Spleen (tissue), 11 donors: Measurements from ENCODE around the gene GALNT5. TPM values are rescaled to one million over a fixed set of nuclear protein-coding genes. Genes with fewer than 3 reads are reported as not detected.

ENCODE experiments used
- DNase-seq: peaks from one replicate; pipeline ENCODE4 v3.0.0-alpha.2; 2020
- H3K27ac ChIP-seq, 8 donors: fragments of 200-600 bp; sonication (generic) in 7 of 8; 1 replicate in 4 of 8; 2 replicates in 4 of 8; pipeline versions ENCODE4 v1.5.0 to v1.8.0; 2016 to 2021; ENCODE audit warnings: inconsistent platforms in 4 of 8, mild to moderate bottlenecking in 4 of 8, moderate library complexity in 1 of 8
- H3K27me3 ChIP-seq, 7 donors: fragments of 200-600 bp; sonication (generic) in 6 of 7; replicated peaks in 1 of 7; 1 replicate in 4 of 7; 2 replicates in 3 of 7; pipeline versions ENCODE4 v1.5.0 to v1.8.0; 2016 to 2021; ENCODE audit warnings: inconsistent platforms in 3 of 7, mild to moderate bottlenecking in 1 of 7
- H3K36me3 ChIP-seq, 6 donors: fragments of 200-600 bp; sonication (generic) in 5 of 6; 1 replicate in 4 of 6; 2 replicates in 2 of 6; pipeline versions ENCODE4 v1.5.0 to v1.8.0; 2016 to 2021; ENCODE audit warnings: inconsistent platforms in 2 of 6
- H3K4me1 ChIP-seq, 6 donors: fragments of 200-600 bp; sonication (generic) in 5 of 6; 1 replicate in 3 of 6; 2 replicates in 3 of 6; pipeline versions ENCODE4 v1.5.0 to v1.8.0; 2016 to 2021; ENCODE audit warnings: inconsistent platforms in 3 of 6
- H3K4me3 ChIP-seq, 8 donors: fragments of 200-600 bp; sonication (generic) in 7 of 8; 1 replicate in 4 of 8; 2 replicates in 4 of 8; pipeline versions ENCODE4 v1.5.0 to v1.8.0; 2016 to 2021; ENCODE audit warnings: inconsistent platforms in 4 of 8, mild to moderate bottlenecking in 4 of 8, moderate library complexity in 2 of 8
- H3K9me3 ChIP-seq, 8 donors: fragments of 200-600 bp; sonication (generic) in 7 of 8; 1 replicate in 4 of 8; 2 replicates in 4 of 8; pipeline versions ENCODE4 v1.5.0 to v1.8.0; 2016 to 2021; ENCODE audit warnings: inconsistent platforms in 4 of 8
- CTCF ChIP-seq, 11 experiments: fragments of 200-600 bp in 7 of 11; fragments of 450-650 bp in 4 of 11; sonication (generic) in 4 of 11; IDR thresholded peaks in 8 of 11; conservative IDR thresholded peaks in 3 of 11; 1 replicate in 7 of 11; 2 replicates in 4 of 11; pipeline versions ENCODE4 v1.4.0 to v1.8.0; 2016 to 2021; ENCODE audit warnings: antibody characterized with exemption in 11 of 11, inconsistent platforms in 4 of 11, mild to moderate bottlenecking in 1 of 11
- POLR2A ChIP-seq, 3 donors: fragments of 450-650 bp; IDR thresholded peaks; one replicate each; pipeline ENCODE4 v1.5.1; 2017; ENCODE audit warnings: antibody characterized with exemption in 3 of 3, mild to moderate bottlenecking in 1 of 3
- POLR2AphosphoS5 ChIP-seq, 3 donors: sonication (generic); formaldehyde crosslinking; IDR thresholded peaks; one replicate each; pipeline ENCODE4 v1.5.1; 2017; ENCODE audit warnings: antibody characterized with exemption in 3 of 3
- WGBS, 5 donors: extraction: QIAGEN DNeasy Blood & Tissue Kit in 3 of 5; methylation state at CpG; one replicate each; pipeline versions ENCODE4 v1.1.5 to v1.1.7; 2013 to 2018; 5-methylcytosine and 5-hydroxymethylcytosine counted together
- intact Hi-C: fragments of 100-400 bp; cut with DNase I; formaldehyde crosslinking; loops from one replicate; pipeline ENCODE4 v1.15.0; 2023; ENCODE audit warnings: low total_unique reads
- polyA plus RNA-seq, 3 donors: library from polyadenylated mRNA; stranded (reverse); fragments of 200-250 nt; gene quantifications; one replicate each; pipeline ENCODE4 v1.2.1, GENCODE V29; 2013
- total RNA-seq, 7 donors: library from RNA; depleted of rRNA in 3 of 7; stranded (reverse); fragments of >200 nt in 3 of 7; fragmentation: NEBNext Ultra II Directional in 4 of 7; extraction: Animal tissue kit (Norgen Biotek cat#: 25700) in 4 of 7; gene quantifications; one replicate each; pipeline versions ENCODE4 v1.1.0 to v1.2.1, GENCODE V29; 2016 to 2021
- donor health status: healthy with polysubstance abuse.
- donor health status: DM: no; HTN: no; CAD: no; lungs with moderate emphysema.
- donor health status: DM: no; HTN: no; CAD: no.
- donor health status: Bipolar disorder and iron deficiency.
- donor health status: healthy.
- donor health status: DM: no; HTN: no; CAD: no.
- donor health status: DM: yes; HTN: yes; CAD: no.

The GALNT5 gene
- total and polyA plus RNA-seq, 10 donors = 0.03 to 0.70 (median 0.11) TPM; not detected in 5

- Histone ChIP-seq H3K4me1 (peaks cover 0 to 10% (median 4%) of the 10 kb centered on the region in 6 donors), H3K9me3 (no peaks in the 10 kb centered on the region), H3K27me3 (no peaks in the 10 kb centered on the region), H3K4me3 (no peak overlapping the region), H3K27ac (no peak overlapping the region), H3K36me3 (no peaks in the 10 kb centered on the region)
- DNase-seq = no peak
- intact Hi-C loops = no loop called here
- TF ChIP-seq POLR2A (IDR thresholded peaks at IDR 0.05) (no peak), CTCF (IDR thresholded peaks at IDR 0.05 in 8 of 11, conservative IDR thresholded peaks at IDR 0.05 in 3 of 11) (no peak), POLR2AphosphoS5 (IDR thresholded peaks at IDR 0.05) (no peak)
- WGBS, 5 donors = 95 to 98% (median 95%) methylated on average over 2 of the region's 2 CpGs
Measured at GRCh38 chr2:157259960-157260359, 2.5 kb downstream of the GALNT5 start.

DNA sequence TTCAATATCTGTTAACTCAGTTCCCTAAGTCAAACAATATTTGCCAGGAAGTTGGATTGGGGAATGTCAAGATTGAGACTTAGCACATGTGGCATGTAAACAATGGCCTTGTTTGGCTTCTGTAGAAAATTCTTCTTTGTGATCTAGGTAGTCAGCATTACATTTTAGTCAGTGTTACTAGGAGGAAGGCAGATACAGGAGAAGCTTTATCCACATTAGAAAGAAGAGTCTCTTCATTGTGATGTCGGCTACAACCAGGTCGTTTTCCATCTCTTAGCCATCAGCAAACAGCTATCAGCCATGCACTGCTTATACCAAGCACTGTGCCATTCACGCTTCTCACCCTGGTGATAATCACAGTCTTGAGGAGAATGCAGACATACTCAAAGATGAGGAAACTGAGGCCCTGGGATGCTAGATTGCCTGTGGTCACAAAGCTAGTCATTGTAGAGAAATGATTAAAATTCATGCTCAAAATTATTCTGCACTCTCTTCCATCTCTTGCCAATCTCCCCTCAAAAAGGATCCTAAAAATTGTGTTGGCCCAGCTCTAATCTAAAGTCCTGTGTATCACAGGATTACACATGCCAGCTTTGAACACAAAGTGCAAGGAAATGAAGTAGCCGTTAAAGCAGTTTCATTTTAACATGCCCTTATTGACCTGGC lies 3.2 kb downstream of the GALNT5 start:
- no peak overlapping the region for H3K27ac ChIP-seq
- no peaks in the 10 kb centered on the region for H3K9me3 ChIP-seq
- H3K36me3 ChIP-seq = no peaks in the 10 kb centered on the region
- no peak overlapping the region for H3K4me3 ChIP-seq
- no peak for DNase-seq
- H3K27me3 ChIP-seq = no peaks in the 10 kb centered on the region
- peaks cover 0 to 10% (median 4%) of the 10 kb centered on the region in 6 donors for H3K4me1 ChIP-seq
- WGBS, 5 donors = 69 to 77% (median 71%) methylated on average over 4 of the region's 4 CpGs
- no peak for TF ChIP-seq POLR2AphosphoS5 (IDR thresholded peaks at IDR 0.05)
- TF ChIP-seq POLR2A (IDR thresholded peaks at IDR 0.05) = no peak
- no peak for TF ChIP-seq CTCF (IDR thresholded peaks at IDR 0.05 in 8 of 11, conservative IDR thresholded peaks at IDR 0.05 in 3 of 11)
- intact Hi-C loops = no loop called here

DNA sequence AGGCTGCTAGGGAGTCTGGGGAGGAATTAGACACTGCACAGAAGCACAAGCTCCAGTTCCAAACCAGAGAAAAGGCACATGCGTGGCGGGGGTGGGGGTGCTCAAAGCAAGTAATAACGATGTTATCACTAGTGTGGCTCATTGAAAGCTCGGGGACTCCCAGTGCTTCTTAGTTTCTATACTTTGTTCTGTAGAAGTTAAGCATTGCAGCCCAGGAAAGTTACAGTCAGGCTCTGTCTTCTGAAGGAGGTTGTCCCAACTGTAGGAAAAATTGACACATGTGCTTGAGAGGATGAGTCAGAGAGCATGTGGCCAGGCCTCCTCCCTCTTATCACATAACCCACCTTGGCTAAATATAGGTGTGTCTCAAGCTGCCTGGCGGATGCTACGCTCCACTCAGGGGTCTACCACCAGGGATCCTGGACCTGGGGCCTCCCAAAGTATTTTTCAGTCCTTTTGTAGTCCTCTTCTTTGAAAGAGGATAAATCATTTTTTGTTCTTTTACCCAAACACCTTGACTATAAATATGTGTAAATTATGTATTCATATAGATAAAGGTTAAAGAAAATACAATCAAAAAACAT lies 3.8 kb downstream of the GALNT5 start:
- TF ChIP-seq POLR2A (IDR thresholded peaks at IDR 0.05) = no peak
- no peak overlapping the region for H3K27ac ChIP-seq
- H3K4me3 ChIP-seq = no peak overlapping the region
- WGBS, 5 donors = 44 to 63% (median 56%) methylated on average over 6 of the region's 6 CpGs
- intact Hi-C loops = no loop called here
- H3K9me3 ChIP-seq = no peaks in the 10 kb centered on the region
- DNase-seq = no peak
- H3K4me1 ChIP-seq = peaks cover 0 to 10% (median 4%) of the 10 kb centered on the region in 6 donors
- no peaks in the 10 kb centered on the region for H3K27me3 ChIP-seq
- H3K36me3 ChIP-seq = no peaks in the 10 kb centered on the region

DNA sequence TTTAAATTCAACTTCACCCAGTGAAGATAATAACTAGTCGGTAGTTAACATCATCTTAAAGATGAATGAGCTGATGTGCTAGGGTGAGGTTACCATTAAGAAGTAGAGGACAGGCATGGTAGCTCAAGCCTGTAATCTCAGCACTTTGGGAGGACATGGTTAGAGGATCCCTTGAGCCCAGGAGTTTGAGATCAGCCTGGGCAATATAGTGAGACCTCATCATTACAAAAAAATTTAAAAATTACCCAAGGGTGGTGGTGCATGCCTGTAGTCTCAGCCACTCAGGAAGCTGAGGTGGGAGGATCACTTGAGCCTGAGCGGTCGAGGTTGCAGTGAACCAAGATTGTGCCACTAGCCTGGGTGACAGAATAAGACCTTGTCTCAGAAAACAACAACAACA lies 4.7 kb downstream of the GALNT5 start:
- Histone ChIP-seq H3K4me3 (no peak overlapping the region), H3K27me3 (no peaks in the 10 kb centered on the region), H3K9me3 (no peaks in the 10 kb centered on the region), H3K36me3 (no peaks in the 10 kb centered on the region), H3K4me1 (peaks cover 0 to 7% (median 2%) of the 10 kb centered on the region in 6 donors), H3K27ac (no peak overlapping the region)
- TF ChIP-seq POLR2AphosphoS5 (IDR thresholded peaks at IDR 0.05) (no peak), POLR2A (IDR thresholded peaks at IDR 0.05) (no peak), CTCF (IDR thresholded peaks at IDR 0.05 in 8 of 11, conservative IDR thresholded peaks at IDR 0.05 in 3 of 11) (no peak)
- DNase-seq = no peak
- intact Hi-C loops = no loop called here
- WGBS, 5 donors = 65 to 77% (median 73%) methylated on average over 3 of the region's 3 CpGs
